Tibial artery (tissue), 4 donors: ENCODE measurements around the gene SLC46A1.

Experiments used
- DNase-seq, 2 donors: peaks; one replicate each; pipeline ENCODE4 v3.0.0-alpha.2; 2019
- H3K27ac ChIP-seq, 2 donors: fragments of 200-600 bp; sonication (generic) in 1 of 2; 1 replicate in 1 of 2; 2 replicates in 1 of 2; pipeline ENCODE4 v1.5.1; 2018 to 2019; ENCODE audit warnings: mild to moderate bottlenecking in 1 of 2
- H3K27me3 ChIP-seq, 2 donors: fragments of 200-600 bp; sonication (generic) in 1 of 2; one replicate each; pipeline versions ENCODE4 v1.5.1 to v1.6.0; 2016 to 2019
- H3K36me3 ChIP-seq, 3 donors: fragments of 200-600 bp; sonication (generic) in 2 of 3; one replicate each; pipeline ENCODE4 v1.5.1; 2016 to 2019; ENCODE audit warnings: mild to moderate bottlenecking in 2 of 3
- H3K4me1 ChIP-seq, 4 donors: fragments of 200-600 bp; sonication (generic) in 2 of 4; 1 replicate in 3 of 4; 2 replicates in 1 of 4; pipeline ENCODE4 v1.5.1; 2016 to 2019
- H3K4me3 ChIP-seq, 2 donors: fragments of 200-600 bp; sonication (generic) in 1 of 2; 1 replicate in 1 of 2; 2 replicates in 1 of 2; pipeline ENCODE4 v1.5.1; 2018 to 2019; ENCODE audit warnings: mild to moderate bottlenecking in 2 of 2
- H3K9me3 ChIP-seq, 3 donors: fragments of 200-600 bp; sonication (generic) in 1 of 3; one replicate each; pipeline ENCODE4 v1.5.1; 2016 to 2019
- CTCF ChIP-seq, 2 experiments: fragments of 200-600 bp in 1 of 2; fragments of 450-650 bp in 1 of 2; IDR thresholded peaks; one replicate each; pipeline ENCODE4 v1.5.1; 2017 to 2019; ENCODE audit warnings: antibody characterized with exemption in 2 of 2, mild to moderate bottlenecking in 1 of 2, moderate library complexity in 1 of 2
- intact Hi-C: fragments of 100-400 bp; cut with DNase I; formaldehyde crosslinking; loops from one replicate; pipeline ENCODE4 v1.15.0; 2023; ENCODE audit warnings: low total_unique reads

The SLC46A1 gene

DNA sequence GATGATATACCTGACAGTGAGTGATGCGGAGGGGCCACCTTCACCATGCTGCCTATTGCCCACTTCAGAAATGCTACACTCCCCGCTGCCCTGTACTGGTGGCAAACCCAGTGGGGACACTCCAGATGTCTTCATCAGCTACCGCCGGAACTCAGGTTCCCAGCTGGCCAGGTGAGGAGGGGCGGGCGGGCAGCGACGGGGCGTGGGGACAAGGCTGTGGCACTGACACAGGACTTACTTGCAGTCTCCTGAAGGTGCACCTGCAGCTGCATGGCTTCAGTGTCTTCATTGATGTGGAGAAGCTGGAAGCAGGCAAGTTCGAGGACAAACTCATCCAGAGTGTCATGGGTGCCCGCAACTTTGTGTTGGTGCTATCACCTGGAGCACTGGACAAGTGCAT lies 17.9 kb downstream of the SLC46A1 start:
- no peaks in the 10 kb centered on the region for H3K9me3 ChIP-seq
- no peaks in the 10 kb centered on the region for H3K27me3 ChIP-seq
- peaks cover 0 to 4% (median 0%) of the 10 kb centered on the region in 4 donors for H3K4me1 ChIP-seq
- no peak overlapping the region for H3K4me3 ChIP-seq
- no peak overlapping the region for H3K27ac ChIP-seq
- no peak for DNase-seq
- peaks cover 37 to 80% (median 59%) of the 10 kb centered on the region in 3 donors for H3K36me3 ChIP-seq
- no peak for TF ChIP-seq CTCF (IDR thresholded peaks at IDR 0.05)
- intact Hi-C loops: no loop called here

DNA sequence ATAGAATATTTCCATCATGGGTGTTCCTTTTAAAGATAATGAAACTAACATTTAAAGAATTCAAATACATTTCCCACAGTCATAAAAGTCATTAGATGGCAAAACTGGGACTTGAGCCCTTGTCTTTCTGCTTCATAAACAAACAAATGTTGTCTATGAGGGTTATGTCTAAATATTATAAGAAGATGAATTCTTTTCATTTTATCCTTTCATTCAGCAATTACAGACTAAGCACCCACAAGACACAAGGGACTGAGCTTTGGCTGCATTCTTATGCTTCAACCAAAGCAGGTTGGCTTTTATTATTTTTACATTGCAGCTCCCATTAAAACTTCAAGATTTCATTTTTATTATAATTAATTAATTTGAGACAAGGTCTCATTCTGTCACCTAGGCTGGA lies 19.6 kb downstream of the SLC46A1 start:
- TF ChIP-seq CTCF (IDR thresholded peaks at IDR 0.05): no peak
- intact Hi-C loops: no loop called here
- Histone ChIP-seq H3K36me3 (peaks cover 32 to 79% (median 45%) of the 10 kb centered on the region in 3 donors), H3K4me3 (no peak overlapping the region), H3K4me1 (peaks cover 0 to 4% (median 0%) of the 10 kb centered on the region in 4 donors), H3K27ac (no peak overlapping the region), H3K9me3 (no peaks in the 10 kb centered on the region), H3K27me3 (no peaks in the 10 kb centered on the region)
- no peak for DNase-seq

GRCh38 chr17:28385406-28385805 lies 20.6 kb downstream of the SLC46A1 start:
- TF ChIP-seq CTCF (IDR thresholded peaks at IDR 0.05): no peak
- H3K27ac ChIP-seq: no peak overlapping the region
- intact Hi-C loops: no loop called here
- DNase-seq: no peak
- H3K9me3 ChIP-seq: no peaks in the 10 kb centered on the region
- H3K4me1 ChIP-seq: peaks cover 0 to 4% (median 0%) of the 10 kb centered on the region in 4 donors
- H3K36me3 ChIP-seq: peaks cover 22 to 71% (median 35%) of the 10 kb centered on the region in 3 donors
- peak overlapping the region; percentile 40 to 51 for H3K4me3 ChIP-seq
- no peaks in the 10 kb centered on the region for H3K27me3 ChIP-seq

DNA sequence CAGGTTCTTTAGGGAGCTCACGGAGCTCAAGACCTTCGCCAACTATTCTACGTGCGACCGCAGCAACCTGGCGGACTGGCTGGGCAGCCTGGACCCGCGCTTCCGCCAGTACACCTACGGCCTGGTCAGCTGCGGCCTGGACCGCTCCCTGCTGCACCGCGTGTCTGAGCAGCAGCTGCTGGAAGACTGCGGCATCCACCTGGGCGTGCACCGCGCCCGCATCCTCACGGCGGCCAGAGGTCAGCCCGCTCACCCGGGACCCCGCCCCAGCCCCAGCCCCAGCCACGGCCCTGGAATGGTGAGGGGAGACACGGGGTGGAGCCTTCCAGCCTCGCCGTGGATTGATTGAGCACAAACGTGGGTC lies 21.0 kb downstream of the SLC46A1 start:
- DNase-seq: no peak
- peak overlapping the region; percentile 40 to 51 for H3K4me3 ChIP-seq
- no peaks in the 10 kb centered on the region for H3K9me3 ChIP-seq
- peaks cover 22 to 67% (median 31%) of the 10 kb centered on the region in 3 donors for H3K36me3 ChIP-seq
- intact Hi-C loops: no loop called here
- H3K4me1 ChIP-seq: peaks cover 0 to 4% (median 0%) of the 10 kb centered on the region in 4 donors
- no peaks in the 10 kb centered on the region for H3K27me3 ChIP-seq
- H3K27ac ChIP-seq: no peak overlapping the region
- TF ChIP-seq CTCF (IDR thresholded peaks at IDR 0.05): no peak

DNA sequence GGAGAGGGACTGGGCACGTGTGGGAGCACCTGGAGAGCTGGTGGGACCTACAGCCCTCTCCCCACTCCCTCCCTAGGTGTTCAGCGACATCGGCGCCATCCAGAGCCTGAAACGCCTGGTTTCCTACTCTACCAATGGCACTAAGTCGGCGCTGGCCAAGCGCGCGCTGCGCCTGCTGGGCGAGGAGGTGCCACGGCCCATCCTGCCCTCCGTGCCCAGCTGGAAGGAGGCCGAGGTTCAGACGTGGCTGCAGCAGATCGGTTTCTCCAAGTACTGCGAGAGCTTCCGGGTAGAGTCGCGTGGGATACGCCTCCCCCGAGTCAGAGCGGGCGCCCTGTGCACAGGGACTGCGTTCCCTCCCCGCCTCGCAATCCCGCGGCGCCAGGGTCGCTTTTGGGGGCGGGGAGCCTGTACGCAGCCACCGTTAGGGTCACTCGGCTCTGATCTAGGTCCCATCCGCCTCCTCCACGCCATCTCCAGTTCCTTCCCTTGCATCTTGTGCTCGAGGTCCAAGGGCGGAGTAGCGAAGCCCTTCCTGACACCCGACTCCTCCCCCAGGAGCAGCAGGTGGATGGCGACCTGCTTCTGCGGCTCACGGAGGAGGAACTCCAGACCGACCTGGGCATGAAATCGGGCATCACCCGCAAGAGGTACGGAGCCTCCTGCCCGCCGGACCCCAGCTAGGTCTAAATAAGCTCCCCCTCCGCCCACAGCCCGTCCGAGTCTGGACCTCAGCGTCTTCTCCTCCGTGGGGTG lies 21.6 kb downstream of the SLC46A1 start:
- no peaks in the 10 kb centered on the region for H3K9me3 ChIP-seq
- H3K27me3 ChIP-seq: no peaks in the 10 kb centered on the region
- H3K4me1 ChIP-seq: peaks cover 0 to 4% (median 0%) of the 10 kb centered on the region in 4 donors
- no peak overlapping the region for H3K27ac ChIP-seq
- TF ChIP-seq CTCF (IDR thresholded peaks at IDR 0.05): no peak
- H3K36me3 ChIP-seq: peaks cover 18 to 61% (median 25%) of the 10 kb centered on the region in 3 donors
- intact Hi-C loops: no loop called here
- peak; percentile 49 to 80 for DNase-seq
- H3K4me3 ChIP-seq: peak overlapping the region; percentile 40 to 51
